IPS-NIHi7 (cell line): Measurements from ENCODE around the gene PACS2.

Experiments used
- DNase-seq: peaks from one replicate; pipeline ENCODE4 v3.0.0; 2012; ENCODE audit warnings: mixed read lengths; ENCODE audit errors: extremely low spot score

PACS2 gene

DNA sequence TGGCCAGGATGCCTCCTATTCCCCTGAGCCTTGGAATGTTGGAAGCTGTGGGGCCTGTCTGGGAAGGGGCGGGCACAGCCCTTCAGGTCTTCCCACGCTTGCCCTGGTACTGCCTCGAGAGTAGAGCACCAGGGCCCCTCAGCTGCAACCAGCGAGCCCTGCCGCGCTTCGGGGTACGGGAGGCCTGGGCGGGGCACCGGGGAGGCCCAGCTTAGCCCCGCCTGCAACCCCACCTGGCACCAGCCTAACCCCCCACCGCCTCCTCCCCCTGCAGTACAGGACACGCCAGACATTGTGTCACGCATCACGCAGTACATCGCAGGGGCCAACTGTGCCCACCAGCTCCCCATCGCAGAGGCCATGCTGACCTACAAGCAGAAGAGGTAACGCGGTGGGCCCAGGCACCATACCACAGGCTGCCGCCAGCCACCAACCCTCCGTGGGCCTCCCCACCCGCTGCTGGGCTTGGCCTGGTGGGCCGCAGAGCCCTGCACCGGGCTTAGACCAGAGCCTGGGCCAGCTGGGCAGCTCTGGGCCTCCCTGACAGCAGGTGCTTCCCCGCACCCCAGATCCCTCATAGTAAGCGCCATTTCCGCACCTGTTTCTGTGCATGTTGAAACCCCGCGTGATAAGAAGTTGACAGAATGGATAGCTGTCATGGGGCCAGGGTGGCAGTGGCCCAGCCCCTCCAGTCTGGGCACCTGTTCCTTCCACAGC lies 70.2 kb downstream of the PACS2 start:
- DNase-seq = no peak

- no peak for DNase-seq
These were observed 70.7 kb downstream of the PACS2 start for GRCh38 chr14:105385322-105385637.

GRCh38 chr14:105385698-105386365 lies 71.3 kb downstream of the PACS2 start:
- no peak for DNase-seq

GRCh38 chr14:105386581-105387529 lies 72.3 kb downstream of the PACS2 start:
- no peak for DNase-seq

DNA sequence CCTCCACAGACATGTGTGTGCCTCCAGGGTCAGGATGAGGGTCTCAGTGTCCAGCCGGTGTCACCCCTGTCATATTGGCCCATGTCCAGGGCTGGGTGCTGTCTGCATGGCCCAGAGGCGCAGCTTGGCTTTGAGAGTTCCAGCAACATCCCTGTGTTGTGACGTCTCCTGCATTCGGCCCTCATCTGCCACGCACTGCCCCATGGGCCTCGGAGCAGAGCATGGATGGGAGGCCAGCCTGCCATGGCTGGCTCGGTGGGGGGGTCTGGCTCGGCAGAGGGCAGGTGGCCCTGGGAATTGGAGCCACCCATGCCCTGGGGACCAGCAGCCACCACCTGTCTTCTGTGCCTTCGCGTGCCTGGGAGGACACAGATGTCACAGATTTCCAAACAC lies 73.0 kb downstream of the PACS2 start:
- no peak for DNase-seq

DNA sequence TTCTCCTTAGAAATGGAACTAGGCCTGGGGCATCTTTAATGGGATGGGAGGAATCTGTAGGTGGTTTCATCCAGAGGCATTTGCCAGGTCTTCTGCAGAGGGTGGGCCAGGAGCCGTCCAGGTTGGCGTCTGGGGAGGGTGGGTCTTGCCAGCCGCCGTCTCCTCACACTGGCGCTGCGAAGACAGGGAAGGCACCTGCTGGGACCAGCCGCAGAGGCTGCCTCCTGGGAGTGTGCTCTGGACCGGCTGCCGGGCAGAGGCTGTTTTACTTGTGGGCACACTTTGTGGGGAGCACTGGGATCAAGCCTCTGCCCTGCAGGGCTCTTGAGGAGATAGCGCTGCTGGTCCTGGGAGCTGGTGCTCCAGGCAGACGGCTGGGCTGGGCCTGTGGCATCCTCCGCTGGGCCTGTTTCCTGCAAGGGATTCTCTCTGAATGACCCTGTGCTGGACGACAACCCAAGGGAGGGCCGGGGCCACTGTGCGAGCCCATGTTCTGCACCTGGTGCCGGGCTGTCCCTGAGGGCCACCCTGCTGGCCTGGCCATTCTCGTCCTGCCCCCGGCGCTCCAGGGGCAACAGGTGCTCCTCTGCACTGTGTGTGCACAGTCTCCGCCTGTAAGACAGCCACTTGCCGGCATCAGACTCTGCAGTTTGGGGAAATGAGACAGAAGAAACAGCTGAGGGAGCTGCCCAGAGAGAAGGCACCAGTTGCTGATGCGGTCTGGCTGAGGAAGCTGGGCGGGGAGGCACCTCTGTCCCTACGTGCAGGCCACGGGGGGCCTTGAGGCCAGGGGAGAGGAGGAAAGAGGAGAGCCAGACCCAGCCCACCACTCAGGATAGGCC lies 73.8 kb downstream of the PACS2 start:
- no peak for DNase-seq

GRCh38 chr14:105388976-105389375 lies 74.4 kb downstream of the PACS2 start:
- DNase-seq = no peak

GRCh38 chr14:105389534-105389933 lies 75.0 kb downstream of the PACS2 start:
- no peak for DNase-seq

GRCh38 chr14:105389976-105390848 lies 75.7 kb downstream of the PACS2 start:
- DNase-seq = no peak

DNA sequence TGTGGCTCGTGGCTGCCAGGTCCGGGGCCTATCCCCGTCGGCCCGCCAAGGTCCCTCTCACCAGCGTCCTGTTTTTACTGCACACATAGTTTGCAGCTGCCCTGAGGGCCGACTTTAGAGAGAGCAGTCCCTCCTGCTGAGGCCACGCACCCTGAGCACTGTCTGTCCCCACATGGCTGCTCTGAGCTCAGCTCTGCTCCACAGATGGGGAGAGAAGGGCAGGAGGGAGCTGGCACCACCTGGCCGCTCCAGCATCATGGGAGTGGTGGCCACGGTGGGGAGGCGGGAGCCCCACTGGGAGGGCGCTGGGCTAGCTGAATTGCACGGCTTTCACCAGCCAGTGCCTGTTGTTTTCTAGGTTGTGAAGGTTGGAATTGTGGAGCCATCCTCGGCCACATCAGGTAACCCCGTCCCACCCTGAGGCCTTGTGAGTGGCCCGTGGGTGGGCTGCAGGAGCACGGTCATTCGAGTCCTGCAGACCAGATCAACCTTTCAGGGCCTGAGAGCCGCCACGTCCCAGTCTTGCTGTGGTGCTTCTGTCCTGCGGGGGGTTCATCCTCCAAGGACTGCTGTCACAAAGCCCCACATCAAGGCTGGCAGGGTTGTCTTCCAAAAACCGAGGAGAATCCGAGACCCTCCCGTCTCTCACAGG lies 76.4 kb downstream of the PACS2 start:
- DNase-seq = no peak

GRCh38 chr14:105391541-105391940 lies 77.0 kb downstream of the PACS2 start:
- DNase-seq = no peak

DNA sequence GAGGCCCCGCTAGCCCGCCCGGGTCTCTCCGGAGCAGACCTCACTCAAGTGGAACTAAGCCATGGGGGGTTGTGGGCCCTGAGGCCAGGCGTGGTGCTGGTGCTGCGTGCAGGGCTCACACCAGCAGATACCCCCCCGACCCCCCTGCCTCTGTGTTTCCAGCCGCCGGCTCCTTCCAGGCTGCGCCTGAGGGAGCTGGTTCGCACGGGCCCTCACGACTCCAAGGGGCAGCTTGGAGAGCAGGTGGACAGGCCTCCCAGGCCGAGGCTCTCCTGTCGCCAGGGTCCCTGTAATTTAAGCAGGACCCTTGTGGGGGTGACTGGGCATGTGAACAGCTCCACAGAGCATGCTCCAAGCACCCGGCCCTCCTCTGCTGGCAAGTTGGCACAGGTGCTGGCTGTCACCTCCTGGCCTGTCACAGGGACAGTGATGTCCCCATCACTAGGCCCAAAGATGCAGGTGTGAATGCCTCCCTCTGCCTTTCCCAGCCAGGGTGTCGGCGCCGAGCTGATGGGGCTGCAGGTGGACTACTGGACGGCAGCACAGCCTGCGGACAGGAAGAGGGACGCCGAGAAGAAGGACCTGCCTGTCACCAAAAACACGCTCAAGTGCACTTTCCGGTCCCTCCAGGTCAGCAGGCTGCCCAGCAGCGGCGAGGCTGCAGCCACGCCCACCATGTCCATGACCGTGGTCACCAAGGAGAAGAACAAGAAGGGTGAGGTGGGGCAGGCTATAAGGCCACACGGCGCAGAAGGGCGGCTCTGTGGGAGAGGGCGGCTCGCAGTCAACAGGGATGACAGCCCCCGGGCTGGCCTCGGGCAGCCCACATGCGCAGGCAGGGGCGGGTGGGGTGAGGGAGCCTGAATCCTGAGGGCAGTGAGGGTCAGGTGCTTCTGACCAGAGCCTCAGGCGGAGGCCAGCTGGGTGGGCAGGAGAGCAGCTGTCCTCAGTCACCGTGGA lies 77.9 kb downstream of the PACS2 start:
- no peak for DNase-seq

DNA sequence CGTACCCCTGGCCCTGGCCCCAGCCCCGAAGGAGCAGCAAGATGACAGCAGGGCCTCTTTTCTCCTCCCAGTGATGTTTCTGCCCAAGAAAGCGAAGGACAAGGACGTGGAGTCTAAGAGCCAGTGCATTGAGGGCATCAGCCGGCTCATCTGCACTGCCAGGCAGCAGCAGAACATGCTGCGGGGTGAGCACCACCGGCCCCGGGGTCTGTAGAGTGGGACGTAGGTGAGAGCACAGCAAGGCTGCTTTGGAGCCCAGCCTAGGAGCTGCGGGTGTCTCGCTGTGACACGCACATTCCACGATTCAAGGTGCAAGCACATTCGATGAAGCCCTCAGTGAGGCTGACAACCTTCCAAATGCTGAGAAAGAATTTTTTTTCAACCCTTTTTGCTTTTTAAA lies 78.6 kb downstream of the PACS2 start:
- no peak for DNase-seq

- DNase-seq = no peak
These were observed 80.4 kb downstream of the PACS2 start for GRCh38 chr14:105394714-105395537.

- no peak for DNase-seq
These were observed 80.9 kb downstream of the PACS2 start for GRCh38 chr14:105395538-105395854.

DNA sequence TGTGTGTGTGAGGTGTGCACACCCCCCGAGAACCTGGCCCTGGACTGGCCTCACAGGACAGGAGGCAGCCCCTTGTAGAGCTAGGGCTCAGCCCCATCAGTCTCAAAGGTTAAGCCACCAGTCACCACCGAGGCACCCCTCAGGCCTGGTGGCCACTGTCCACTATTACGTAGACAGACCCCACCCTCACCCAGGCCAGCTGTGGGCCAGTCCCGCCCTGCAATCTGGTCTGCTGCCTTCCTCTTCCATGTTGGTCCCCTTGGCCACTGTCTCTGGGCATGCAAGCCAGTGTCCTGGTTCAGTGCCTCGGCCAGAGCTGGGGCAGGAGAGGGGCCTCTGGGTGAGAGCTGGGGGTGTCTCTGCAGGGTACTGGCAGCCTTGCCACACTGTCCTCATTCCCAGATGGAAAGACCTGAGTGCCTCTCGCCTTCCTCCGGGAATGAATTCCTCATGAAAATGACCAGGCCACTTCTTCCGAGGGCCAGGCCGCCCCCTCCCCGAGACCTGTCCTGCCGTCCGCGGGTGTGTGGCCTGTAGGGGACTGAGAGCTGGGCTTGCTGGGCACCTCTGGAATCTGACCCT lies 82.9 kb downstream of the PACS2 start:
- DNase-seq = no peak

DNA sequence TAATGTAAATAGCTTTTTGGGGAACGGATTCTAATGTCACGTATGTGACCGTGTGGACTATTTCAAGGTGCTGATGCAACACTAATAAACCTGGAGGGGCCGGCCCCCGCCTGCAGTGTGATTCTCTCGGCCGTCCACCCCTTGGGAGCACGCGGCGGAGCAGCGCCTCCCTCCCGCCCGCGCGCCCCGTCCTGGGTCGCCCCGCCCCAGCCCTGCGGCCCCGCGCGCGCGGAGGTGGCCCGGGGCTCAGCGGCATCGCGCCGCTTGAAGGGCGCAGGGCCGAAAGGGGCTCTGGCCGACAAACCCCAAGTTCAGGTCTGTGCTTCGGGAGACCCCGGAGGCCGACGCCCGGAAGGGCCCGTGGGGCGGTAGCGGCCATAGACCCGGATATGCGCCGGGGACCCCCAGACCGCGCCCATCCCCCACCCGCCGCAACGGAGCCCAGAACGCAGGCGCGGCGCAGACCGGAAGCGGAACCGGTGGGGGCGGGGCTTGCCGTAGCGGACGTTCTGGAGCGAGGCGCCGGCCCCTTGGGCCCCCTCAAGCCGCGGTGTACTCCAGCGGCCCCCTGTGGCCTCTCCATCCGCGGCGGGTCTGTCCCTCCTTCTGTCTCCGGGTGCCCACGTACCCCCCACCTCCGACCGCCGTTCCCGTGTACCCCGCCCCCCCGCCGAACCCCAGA lies 83.6 kb downstream of the PACS2 start, which contains the start of gene TEX22:
Gene TEX22, plus strand, starts transcription at position 495 of the 682 bp plus-strand sequence. CDS start 803 bp downstream, outside the sequence.
- DNase-seq = peak; percentile 94
